ENCODE data around the gene P4HB.

P4HB gene

GRCh38 chr17:81825841-81826466, 34.4 kb downstream of the P4HB start:
- no peak for DNase-seq

- no peak for DNase-seq
Measured at GRCh38 chr17:81824595-81824994, 35.7 kb downstream of the P4HB start.

GRCh38 chr17:81823820-81824550, 36.4 kb downstream of the P4HB start:
- DNase-seq: no peak

- DNase-seq: no peak
Measured at GRCh38 chr17:81822996-81823819, 37.1 kb downstream of the P4HB start.

- DNase-seq: no peak
Measured at GRCh38 chr17:81822312-81822637, 38.1 kb downstream of the P4HB start.

- DNase-seq: no peak
Measured at GRCh38 chr17:81821603-81822311, 38.6 kb downstream of the P4HB start.

GRCh38 chr17:81821147-81821546, 39.2 kb downstream of the P4HB start:
- DNase-seq: no peak

GRCh38 chr17:81819708-81820107, 40.6 kb downstream of the P4HB start:
- DNase-seq: no peak

- no peak for DNase-seq
Measured at GRCh38 chr17:81817758-81818147, 42.6 kb downstream of the P4HB start.

GRCh38 chr17:81815646-81815986, 44.7 kb downstream of the P4HB start:
- no peak for DNase-seq

- DNase-seq: no peak
Measured at GRCh38 chr17:81814748-81815645, 45.3 kb downstream of the P4HB start.

GRCh38 chr17:81813861-81814683, 46.3 kb downstream of the P4HB start:
- DNase-seq: no peak

- no peak for DNase-seq
Measured at GRCh38 chr17:81813371-81813684, 47.0 kb downstream of the P4HB start.

- DNase-seq: no peak
Measured at GRCh38 chr17:81812571-81813370, 47.6 kb downstream of the P4HB start.

GRCh38 chr17:81811705-81812570, 48.4 kb downstream of the P4HB start:
- no peak for DNase-seq

GRCh38 chr17:81810892-81811704, 49.2 kb downstream of the P4HB start:
- DNase-seq: no peak

GRCh38 chr17:81810476-81810875, 49.9 kb downstream of the P4HB start:
- no peak for DNase-seq

GRCh38 chr17:81809556-81809998, 50.8 kb downstream of the P4HB start:
- DNase-seq: no peak
